Measurements from ENCODE around the gene LGALS3.
A peak's percentile ranks its signal among the peaks of the same experiment; 100 is the strongest.

Gene LGALS3

DNA sequence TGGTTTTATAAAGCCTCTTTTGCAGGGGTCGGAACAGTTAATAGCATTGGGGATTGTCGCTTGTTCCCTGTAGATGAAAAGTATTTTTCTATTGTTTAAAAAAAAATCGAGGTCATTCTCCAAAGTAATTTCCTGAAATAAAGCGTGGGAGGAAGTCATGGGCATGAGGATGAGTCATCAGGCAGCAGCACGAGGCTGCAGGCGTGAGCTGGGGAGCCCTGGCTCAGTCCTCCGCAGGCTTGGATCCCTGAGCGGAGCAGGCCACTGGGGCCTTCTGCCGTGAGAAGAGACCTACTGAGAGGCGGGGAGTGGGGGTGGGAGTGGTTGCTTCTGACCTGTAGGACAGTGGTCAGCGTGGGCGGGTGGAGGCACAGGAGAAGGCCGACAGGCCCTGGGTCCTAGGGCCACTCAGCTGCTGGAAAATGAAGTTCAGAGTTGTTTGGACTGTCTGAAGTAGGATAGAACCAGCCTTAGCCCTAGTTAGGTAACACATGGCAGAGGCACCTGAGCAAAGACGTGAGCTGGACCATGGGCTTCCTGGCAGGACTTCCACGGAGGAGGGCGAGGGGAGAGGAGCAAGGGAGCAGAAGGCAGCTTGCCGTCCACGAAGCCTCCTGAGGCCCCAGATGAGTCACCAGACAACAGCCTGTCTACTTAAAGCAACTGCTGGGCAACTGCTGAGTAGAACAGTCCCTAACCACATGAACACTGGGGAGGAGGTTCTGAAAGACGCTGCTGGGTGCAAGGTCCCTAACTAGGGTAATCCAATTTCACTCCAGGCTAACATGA, 21.1 kb upstream of the LGALS3 start:
- TF ChIP-seq GLIS3 (CRISPR knock-in tag; IDR thresholded peaks at IDR 0.05), result no peak
- TF ChIP-seq ZNF8 (CRISPR knock-in tag; IDR thresholded peaks at IDR 0.05), result no peak
- no peak for TF ChIP-seq TOX (CRISPR knock-in tag; IDR thresholded peaks at IDR 0.05; ENCODE audit: borderline replicate concordance)
- TF ChIP-seq, protein P1, sequence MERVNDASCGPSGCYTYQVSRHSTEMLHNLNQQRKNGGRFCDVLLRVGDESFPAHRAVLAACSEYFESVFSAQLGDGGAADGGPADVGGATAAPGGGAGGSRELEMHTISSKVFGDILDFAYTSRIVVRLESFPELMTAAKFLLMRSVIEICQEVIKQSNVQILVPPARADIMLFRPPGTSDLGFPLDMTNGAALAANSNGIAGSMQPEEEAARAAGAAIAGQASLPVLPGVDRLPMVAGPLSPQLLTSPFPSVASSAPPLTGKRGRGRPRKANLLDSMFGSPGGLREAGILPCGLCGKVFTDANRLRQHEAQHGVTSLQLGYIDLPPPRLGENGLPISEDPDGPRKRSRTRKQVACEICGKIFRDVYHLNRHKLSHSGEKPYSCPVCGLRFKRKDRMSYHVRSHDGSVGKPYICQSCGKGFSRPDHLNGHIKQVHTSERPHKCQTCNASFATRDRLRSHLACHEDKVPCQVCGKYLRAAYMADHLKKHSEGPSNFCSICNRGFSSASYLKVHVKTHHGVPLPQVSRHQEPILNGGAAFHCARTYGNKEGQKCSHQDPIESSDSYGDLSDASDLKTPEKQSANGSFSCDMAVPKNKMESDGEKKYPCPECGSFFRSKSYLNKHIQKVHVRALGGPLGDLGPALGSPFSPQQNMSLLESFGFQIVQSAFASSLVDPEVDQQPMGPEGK (CRISPR knock-in tag; IDR thresholded peaks at IDR 0.05; ENCODE audit: borderline replicate concordance), result no peak
- no peak for TF ChIP-seq PPARA (CRISPR knock-in tag; IDR thresholded peaks at IDR 0.05; ENCODE audit: borderline replicate concordance)
- TF ChIP-seq OSR1 (CRISPR knock-in tag; IDR thresholded peaks at IDR 0.05), result peak; percentile 88
- TF ChIP-seq BACH2 (CRISPR knock-in tag; IDR thresholded peaks at IDR 0.05; ENCODE audit: borderline replicate concordance), result no peak
- peak; percentile 64; the same call in 1 of the 2 replicates for TF ChIP-seq ARNTL (CRISPR knock-in tag; IDR thresholded peaks at IDR 0.05; ENCODE audit: borderline replicate concordance, low read depth)
- TF ChIP-seq TCF4 (CRISPR knock-in tag; IDR thresholded peaks at IDR 0.05; ENCODE audit: borderline replicate concordance), result no peak
- TF ChIP-seq ZFP3 (CRISPR knock-in tag; IDR thresholded peaks at IDR 0.05), result 0 out of 2 replicates have a peak, but pooled peaks have one; percentile 50
- TF ChIP-seq, protein P2, sequence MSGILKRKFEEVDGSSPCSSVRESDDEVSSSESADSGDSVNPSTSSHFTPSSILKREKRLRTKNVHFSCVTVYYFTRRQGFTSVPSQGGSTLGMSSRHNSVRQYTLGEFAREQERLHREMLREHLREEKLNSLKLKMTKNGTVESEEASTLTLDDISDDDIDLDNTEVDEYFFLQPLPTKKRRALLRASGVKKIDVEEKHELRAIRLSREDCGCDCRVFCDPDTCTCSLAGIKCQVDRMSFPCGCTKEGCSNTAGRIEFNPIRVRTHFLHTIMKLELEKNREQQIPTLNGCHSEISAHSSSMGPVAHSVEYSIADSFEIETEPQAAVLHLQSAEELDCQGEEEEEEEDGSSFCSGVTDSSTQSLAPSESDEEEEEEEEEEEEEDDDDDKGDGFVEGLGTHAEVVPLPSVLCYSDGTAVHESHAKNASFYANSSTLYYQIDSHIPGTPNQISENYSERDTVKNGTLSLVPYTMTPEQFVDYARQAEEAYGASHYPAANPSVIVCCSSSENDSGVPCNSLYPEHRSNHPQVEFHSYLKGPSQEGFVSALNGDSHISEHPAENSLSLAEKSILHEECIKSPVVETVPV (CRISPR knock-in tag; IDR thresholded peaks at IDR 0.05), result no peak
- TF ChIP-seq RARB (CRISPR knock-in tag; IDR thresholded peaks at IDR 0.05), result no peak
- TF ChIP-seq, protein P3, sequence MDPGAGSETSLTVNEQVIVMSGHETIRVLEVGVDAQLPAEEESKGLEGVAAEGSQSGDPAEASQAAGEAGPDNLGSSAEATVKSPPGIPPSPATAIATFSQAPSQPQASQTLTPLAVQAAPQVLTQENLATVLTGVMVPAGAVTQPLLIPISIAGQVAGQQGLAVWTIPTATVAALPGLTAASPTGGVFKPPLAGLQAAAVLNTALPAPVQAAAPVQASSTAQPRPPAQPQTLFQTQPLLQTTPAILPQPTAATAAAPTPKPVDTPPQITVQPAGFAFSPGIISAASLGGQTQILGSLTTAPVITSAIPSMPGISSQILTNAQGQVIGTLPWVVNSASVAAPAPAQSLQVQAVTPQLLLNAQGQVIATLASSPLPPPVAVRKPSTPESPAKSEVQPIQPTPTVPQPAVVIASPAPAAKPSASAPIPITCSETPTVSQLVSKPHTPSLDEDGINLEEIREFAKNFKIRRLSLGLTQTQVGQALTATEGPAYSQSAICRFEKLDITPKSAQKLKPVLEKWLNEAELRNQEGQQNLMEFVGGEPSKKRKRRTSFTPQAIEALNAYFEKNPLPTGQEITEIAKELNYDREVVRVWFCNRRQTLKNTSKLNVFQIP (CRISPR knock-in tag; IDR thresholded peaks at IDR 0.05; ENCODE audit: borderline replicate concordance, low read depth), result no peak
- TF ChIP-seq ZC3H10 (CRISPR knock-in tag; IDR thresholded peaks at IDR 0.05), result peak; percentile 42; the same call in 1 of the 2 replicates
- TF ChIP-seq ESRRG (CRISPR knock-in tag; IDR thresholded peaks at IDR 0.05), result no peak
- TF ChIP-seq ISL1 (CRISPR knock-in tag; IDR thresholded peaks at IDR 0.05), result peak; percentile 37; the same call in 1 of the 2 replicates
- 0 out of 2 replicates have a peak, but pooled peaks have one; percentile 37 for TF ChIP-seq CSDC2 (CRISPR knock-in tag; IDR thresholded peaks at IDR 0.05)
- no peak for TF ChIP-seq ZNF565 (CRISPR knock-in tag; conservative IDR thresholded peaks at IDR 0.05; ENCODE audit: low read depth)
- no peak for TF ChIP-seq ZFP30 (CRISPR knock-in tag; IDR thresholded peaks at IDR 0.05)
- peak; percentile 81 for TF ChIP-seq SNAI2 (CRISPR knock-in tag; IDR thresholded peaks at IDR 0.05)
- no peak for TF ChIP-seq ZNF70 (CRISPR knock-in tag; IDR thresholded peaks at IDR 0.05)
- TF ChIP-seq, protein P4, sequence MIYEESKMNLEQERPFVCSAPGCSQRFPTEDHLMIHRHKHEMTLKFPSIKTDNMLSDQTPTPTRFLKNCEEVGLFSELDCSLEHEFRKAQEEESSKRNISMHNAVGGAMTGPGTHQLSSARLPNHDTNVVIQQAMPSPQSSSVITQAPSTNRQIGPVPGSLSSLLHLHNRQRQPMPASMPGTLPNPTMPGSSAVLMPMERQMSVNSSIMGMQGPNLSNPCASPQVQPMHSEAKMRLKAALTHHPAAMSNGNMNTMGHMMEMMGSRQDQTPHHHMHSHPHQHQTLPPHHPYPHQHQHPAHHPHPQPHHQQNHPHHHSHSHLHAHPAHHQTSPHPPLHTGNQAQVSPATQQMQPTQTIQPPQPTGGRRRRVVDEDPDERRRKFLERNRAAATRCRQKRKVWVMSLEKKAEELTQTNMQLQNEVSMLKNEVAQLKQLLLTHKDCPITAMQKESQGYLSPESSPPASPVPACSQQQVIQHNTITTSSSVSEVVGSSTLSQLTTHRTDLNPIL (CRISPR knock-in tag; IDR thresholded peaks at IDR 0.05; ENCODE audit: low read depth), result no peak
- TF ChIP-seq, protein P5, sequence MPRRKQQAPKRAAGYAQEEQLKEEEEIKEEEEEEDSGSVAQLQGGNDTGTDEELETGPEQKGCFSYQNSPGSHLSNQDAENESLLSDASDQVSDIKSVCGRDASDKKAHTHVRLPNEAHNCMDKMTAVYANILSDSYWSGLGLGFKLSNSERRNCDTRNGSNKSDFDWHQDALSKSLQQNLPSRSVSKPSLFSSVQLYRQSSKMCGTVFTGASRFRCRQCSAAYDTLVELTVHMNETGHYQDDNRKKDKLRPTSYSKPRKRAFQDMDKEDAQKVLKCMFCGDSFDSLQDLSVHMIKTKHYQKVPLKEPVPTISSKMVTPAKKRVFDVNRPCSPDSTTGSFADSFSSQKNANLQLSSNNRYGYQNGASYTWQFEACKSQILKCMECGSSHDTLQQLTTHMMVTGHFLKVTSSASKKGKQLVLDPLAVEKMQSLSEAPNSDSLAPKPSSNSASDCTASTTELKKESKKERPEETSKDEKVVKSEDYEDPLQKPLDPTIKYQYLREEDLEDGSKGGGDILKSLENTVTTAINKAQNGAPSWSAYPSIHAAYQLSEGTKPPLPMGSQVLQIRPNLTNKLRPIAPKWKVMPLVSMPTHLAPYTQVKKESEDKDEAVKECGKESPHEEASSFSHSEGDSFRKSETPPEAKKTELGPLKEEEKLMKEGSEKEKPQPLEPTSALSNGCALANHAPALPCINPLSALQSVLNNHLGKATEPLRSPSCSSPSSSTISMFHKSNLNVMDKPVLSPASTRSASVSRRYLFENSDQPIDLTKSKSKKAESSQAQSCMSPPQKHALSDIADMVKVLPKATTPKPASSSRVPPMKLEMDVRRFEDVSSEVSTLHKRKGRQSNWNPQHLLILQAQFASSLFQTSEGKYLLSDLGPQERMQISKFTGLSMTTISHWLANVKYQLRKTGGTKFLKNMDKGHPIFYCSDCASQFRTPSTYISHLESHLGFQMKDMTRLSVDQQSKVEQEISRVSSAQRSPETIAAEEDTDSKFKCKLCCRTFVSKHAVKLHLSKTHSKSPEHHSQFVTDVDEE (CRISPR knock-in tag; IDR thresholded peaks at IDR 0.05), result 0 out of 2 replicates have a peak, but pooled peaks have one; percentile 32
- peak; percentile 81 for ATAC-seq

DNA sequence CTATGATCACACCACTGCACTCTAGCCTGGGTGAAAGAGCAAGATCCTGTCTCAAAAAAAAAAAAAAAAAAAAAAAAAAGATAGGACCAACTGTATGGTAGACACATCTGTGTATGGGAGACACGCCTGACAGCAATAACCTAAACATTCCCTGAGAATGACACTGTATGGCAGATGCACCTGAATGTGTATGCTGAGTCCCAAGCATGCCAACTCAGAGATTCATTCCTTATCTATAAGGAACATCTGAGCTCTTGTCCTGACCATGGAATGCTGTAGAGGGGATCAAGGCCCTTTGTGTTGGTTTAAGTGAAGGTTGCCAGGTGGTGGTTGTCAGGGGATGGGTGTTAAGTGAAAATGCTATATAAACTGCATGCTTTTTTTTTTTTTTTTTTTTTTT, 19.2 kb upstream of the LGALS3 start:
- TF ChIP-seq GLIS3 (CRISPR knock-in tag; IDR thresholded peaks at IDR 0.05) (no peak), ISL1 (CRISPR knock-in tag; IDR thresholded peaks at IDR 0.05) (no peak), ZNF70 (CRISPR knock-in tag; IDR thresholded peaks at IDR 0.05) (no peak), ZFP3 (CRISPR knock-in tag; IDR thresholded peaks at IDR 0.05) (no peak), TCF4 (CRISPR knock-in tag; IDR thresholded peaks at IDR 0.05; ENCODE audit: borderline replicate concordance) (no peak), ZNF8 (CRISPR knock-in tag; IDR thresholded peaks at IDR 0.05) (no peak)
- TF ChIP-seq, protein P2 (CRISPR knock-in tag; IDR thresholded peaks at IDR 0.05), result no peak
- no peak for ATAC-seq
